Posterior vena cava (tissue), 2 donors: ENCODE measurements around the gene MYO1A. TPM values are rescaled to one million over a fixed set of nuclear protein-coding genes. Genes with fewer than 3 reads are reported as not detected.
"Not testable (repeated sequence)": the region's sequence is repeated elsewhere in the genome, so short reads cannot be mapped to it uniquely, and the experiment has no call there.

Source experiments
- DNase-seq: peaks from one replicate; pipeline ENCODE4 v3.0.0-alpha.2; 2020; ENCODE audit warnings: low spot score
- intact Hi-C, 2 donors: fragments of 100-400 bp; cut with DNase I; formaldehyde crosslinking; loops; one replicate each; pipeline versions ENCODE4 v1.14.1 to v1.14.2; 2022 to 2023
- total RNA-seq, 2 donors: library from RNA; stranded (reverse); fragmentation: NEBNext Ultra II Directional; extraction: Animal tissue kit (Norgen Biotek cat#: 25700); gene quantifications; one replicate each; pipeline ENCODE4 v1.2.1, GENCODE V29; 2021
- donor health status: DM: yes; HTN: yes; CAD: no.
- donor health status: DM: yes; HTN: yes; CAD: no.

Gene MYO1A
- total RNA-seq, 2 donors from 2014 or later, result 0.28 to 1.0 TPM

DNA sequence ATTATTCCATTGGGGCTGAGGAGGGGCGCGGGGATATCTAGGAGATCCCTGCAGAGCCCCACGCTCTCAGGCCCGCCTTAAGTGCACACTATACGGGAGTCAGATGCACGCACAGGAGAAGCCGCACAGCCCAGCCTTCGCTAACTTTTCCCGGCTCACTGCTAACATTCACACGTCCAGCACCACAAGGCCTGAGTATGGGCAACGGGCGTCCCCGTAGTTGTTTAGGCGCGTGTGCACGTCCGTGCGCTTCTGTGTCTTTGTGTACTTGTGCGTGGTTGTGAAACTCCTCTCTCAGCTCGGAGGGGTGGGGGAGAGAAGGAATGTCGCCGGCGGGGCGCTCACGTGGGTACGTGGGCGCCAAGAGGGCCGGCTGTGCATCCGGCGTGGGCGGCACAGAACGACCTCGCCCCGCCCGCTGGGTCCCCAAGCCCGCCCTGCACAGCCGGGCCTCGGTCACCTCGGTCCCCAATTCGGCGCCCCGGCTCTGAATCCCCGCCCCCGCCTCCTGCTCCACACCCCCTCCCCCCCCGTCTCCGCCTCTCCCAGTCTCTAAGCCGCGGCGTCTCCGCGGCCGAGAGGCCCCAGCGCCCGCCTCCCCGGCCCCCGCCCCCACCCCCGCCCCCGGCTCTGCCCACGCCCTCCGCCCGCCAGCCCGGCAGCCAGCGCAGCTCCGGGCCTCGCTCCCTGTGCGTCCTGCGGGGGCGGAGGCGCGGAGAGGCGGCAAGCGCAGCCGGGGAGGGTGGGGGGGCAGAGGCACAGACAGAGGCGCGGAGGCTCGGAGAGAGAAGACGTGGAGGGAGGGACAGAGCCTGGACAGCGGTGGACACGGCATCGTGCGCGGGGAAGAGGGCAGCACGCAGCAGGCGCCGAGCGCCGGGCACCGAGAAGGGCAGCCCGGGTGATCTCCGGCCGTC is 38.7 kb upstream of the MYO1A start, which contains the start of gene NAB2:
Gene NAB2 (plus strand): TSS at position 761 of the 917 bp plus-strand sequence. CDS start 158 bp downstream, outside the sequence.
- intact Hi-C loops, result no loop called here
- DNase-seq, result peak; percentile 98

DNA sequence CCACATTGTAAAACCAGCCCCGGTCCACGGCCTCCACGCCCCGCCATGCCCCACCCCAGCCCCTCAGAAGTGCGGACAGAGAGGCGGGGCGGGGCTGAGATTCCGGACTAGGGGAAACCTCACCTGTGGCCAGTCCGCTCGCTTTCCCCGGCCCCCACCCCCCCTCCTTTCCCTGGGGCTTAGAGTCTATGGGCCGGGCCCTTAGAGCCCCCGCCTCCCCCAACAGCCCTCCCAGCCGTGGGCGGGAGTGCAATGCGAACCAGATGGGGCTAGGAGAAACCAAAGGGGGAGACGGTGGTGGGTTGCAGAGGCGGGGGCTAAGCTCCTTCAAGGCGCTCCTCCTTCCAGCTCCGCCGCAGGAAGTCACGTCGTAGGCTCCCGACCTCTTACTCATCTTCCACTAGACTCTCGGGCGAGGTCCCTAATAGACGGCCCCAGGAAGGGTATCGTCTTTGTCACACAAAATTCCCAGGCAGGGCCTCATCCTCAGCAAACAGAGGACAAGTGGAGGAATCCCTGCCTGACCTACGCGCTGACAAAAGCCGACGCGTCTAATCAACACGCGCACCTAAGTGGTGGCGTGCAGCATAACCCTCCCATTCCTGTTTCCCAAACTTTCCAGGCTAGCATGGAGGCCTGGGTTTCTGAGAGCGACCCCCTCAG is 37.9 kb upstream of the MYO1A start:
- intact Hi-C loops, result no loop called here
- peak; percentile 96 for DNase-seq

DNA sequence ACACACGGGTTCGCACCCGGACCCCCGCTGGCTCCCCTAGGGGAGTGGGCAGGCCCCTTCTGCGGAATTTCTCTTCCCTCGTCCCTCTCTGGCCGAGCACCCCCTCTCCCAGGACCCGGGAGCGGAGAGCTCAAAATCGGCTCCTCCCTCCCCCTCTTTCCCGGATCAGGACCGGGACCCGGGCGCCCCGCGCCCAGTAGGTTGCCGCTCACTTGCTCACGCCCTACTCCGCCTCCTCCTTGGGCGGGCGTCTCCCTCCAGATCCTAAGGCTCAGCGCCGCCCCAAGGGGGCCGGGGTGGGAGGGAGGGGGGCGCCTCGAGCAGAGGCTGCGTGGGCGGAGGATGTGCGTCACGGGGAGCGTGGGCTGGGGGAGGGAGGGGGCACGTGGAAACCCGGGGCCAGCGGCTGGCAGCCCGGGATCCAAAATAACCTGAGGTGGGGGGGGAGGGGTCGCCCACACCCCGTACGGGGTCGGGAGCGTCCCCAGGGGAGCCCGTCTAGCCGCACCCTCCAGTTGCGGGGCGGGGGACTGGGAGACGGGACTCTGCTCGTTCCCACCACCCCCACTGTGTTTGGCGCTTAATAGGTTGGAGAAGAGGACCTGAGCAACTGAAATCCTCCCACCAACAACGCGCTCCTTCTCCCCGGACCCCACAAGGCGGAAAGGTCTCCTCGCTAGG is 37.2 kb upstream of the MYO1A start:
- intact Hi-C loops, result no loop called here
- DNase-seq, result peak; percentile 98

- no peak for DNase-seq
- intact Hi-C loops, result no loop called here
These were observed 36.6 kb upstream of the MYO1A start for GRCh38 chr12:57086493-57087009.

GRCh38 chr12:57085999-57086492 is 36.1 kb upstream of the MYO1A start:
- intact Hi-C loops, result no loop called here
- no peak for DNase-seq

DNA sequence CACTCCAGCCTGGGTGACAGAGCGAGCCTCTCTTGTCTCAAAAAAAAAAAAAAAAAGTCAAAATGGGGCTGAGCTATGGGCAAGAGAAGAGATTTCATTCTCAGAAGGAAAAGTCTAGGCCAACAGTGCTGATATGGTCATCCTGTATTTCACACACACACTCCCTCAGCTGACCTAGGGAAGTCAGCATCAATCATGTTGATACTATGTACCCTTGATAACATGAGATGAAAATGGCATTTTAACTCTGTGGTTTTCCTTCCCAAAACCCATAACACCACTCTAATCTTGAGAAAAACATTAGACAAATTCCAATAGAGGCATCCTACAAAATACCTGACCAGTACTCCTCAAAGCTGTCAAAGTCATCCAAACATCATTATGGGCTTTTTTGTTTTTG is 30.9 kb upstream of the MYO1A start:
- DNase-seq, result no peak
- intact Hi-C loops, result no loop called here

GRCh38 chr12:57079821-57080220 is 29.9 kb upstream of the MYO1A start:
- no peak for DNase-seq
- intact Hi-C loops, result no loop called here

DNA sequence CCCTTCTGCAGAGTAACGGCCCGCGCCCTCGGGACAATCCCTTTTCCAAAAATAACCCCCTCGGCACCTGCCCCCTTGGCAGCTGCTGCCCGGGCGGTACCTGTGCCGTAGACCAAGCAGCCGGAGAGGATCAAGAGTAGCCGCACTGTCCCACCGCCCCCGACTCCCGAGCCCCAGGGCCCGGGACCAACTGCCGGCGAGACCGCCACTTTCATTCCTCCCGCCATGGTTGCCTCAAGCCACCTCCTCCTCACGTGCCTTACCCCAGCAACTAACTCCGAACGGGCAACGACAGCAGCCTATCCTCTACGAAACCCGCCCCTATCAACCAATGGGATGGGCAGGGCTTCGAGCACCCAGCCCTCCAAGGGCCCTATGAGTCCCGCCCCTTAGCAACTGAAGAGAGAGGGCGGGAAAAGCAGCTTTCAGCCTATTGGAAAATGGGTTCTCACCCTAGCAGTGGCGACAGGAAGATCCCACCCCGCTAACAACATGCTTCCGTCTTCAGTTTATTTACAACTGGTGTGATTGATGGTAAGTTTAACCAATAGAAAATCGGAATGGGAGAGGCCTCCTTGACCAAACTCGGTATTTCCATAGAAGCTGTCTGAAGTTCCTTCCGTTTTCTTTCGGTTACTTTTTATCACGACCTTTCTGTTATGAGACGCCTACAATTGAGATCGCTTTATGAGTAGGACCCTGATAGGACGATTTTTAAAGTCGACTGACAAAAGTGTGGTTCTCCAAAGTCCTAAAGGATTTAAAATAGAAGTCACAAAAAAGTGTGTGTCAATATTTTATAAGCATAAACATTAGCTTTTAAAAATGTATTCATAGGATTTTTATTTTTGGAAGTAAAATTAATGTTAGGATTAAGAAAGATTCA is 28.8 kb upstream of the MYO1A start, which contains the start of gene NEMP1:
Gene NEMP1 (minus strand): TSS at position 273 of the 886 bp plus-strand sequence. CDS start 46 bp downstream, at position 227.
- DNase-seq, result peak; percentile 98
- intact Hi-C loops, result no loop called here

DNA sequence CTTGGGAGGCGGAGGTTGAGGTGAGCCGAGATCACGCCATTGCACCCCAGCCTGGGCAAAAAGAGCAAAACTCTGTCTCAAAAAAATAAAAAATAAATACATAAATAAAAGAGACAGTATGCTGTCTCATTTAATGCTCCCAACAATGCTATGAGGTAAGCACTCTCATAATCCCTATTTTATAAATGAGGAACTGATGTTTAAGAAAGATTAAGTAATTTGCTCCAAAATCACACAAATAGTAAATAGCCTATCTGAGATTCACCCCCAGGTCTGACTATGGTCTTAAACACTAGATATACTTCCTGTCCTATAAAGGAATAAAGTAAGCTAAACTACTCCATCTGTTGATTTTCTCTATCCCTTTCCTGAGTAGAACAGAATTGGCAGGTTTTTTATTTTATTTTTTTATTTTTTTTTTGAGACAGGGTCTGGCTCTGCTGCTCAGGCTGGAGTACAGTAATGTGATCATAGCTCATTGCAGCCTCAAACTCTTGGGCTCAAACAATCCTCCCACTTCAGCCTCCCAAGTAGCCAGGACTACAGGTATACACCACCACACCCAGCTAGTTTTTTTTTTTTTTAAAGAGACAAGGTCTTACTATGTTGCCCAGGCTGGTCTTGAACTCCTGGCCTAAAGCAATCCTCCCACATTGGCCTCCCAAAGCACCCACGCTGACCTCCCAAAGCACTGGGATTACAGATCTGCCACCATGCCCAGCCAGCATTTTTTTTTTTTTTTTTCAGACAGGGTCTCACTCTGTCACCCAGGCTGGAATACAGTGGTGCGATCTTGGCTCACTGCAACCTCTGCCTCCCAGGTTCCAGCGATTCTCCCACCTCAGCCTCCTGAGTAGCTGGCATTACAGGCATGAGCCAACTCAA is 23.9 kb upstream of the MYO1A start:
- intact Hi-C loops, result loop anchor here in 1 of 2 donors (5.0 kb wide), 1 partner anchor 103 kb away; no protein-coding TSS in a partner anchor
- not testable (repeated sequence) for DNase-seq

DNA sequence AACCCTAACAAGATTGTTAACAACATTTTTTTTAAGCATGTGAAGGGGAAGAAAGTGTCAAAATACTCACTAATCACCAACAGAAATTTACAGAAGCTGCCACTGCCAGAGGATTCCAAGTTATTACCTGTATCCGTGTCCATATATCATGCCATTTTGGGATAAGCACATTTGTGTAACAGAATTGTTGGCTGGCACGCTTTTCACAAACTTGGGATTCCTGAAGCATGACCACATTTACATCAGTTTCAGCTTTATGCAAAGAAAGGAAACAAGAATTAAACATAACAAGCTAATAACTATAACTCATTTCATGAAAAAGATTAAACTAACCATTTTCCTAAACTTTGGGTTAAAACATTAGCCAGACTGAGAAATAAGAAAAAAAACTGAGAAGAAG is 22.7 kb upstream of the MYO1A start:
- no peak for DNase-seq
- intact Hi-C loops, result loop anchor here in 1 of 2 donors (5.0 kb wide), 1 partner anchor 105 kb away; no protein-coding TSS in a partner anchor

GRCh38 chr12:57069523-57069922 is 19.6 kb upstream of the MYO1A start:
- intact Hi-C loops, result loop anchor here (5.0 to 10.0 kb wide), 3 partner anchors 43 to 312 kb away; partner anchors contain the start of gene STAT6 (in 2 of the 2)
- no peak for DNase-seq

- no peak for DNase-seq
- intact Hi-C loops, result loop anchor here (5.0 to 10.0 kb wide), 3 partner anchors 46 to 309 kb away; partner anchors contain the start of gene STAT6 (in 2 of the 2)
These were observed 16.3 kb upstream of the MYO1A start for GRCh38 chr12:57066245-57066644.

DNA sequence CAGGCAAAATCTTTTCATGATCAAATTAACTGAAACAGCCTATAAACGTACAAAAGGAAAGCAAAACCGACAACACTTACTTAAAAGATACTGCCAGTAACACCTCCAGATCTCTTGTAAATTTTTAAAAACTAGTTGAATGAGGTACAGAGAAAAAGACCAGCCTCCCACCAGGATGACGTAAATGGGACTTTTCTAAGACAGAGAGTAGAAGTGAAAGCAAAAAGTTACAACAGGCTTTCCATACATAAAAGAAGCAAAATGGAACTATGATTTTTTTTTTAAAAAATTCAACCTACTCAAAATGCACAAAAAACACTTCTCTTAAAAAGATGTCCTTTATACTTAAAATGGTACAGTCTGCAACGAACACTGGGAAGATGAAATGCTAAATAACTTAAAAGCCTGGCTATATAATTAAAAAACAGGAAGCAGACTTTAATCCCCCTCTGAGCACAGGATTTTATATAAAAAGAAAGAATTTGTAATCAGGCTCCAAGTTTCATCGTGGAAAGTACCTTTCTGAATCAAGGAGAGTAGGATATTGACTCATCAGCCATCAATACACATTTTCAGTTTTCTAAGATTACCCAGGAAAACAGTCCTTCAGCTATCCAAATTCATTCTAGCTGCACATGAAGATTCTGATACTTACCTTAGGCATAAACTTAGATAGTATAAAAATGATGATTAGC is 14.2 kb upstream of the MYO1A start:
- no peak for DNase-seq
- intact Hi-C loops, result loop anchor here (5.0 to 10.0 kb wide), 2 partner anchors 51 to 57 kb away; partner anchors contain the start of genes STAT6 (in 1 of the 2) and ZBTB39 (in 1 of the 2)

DNA sequence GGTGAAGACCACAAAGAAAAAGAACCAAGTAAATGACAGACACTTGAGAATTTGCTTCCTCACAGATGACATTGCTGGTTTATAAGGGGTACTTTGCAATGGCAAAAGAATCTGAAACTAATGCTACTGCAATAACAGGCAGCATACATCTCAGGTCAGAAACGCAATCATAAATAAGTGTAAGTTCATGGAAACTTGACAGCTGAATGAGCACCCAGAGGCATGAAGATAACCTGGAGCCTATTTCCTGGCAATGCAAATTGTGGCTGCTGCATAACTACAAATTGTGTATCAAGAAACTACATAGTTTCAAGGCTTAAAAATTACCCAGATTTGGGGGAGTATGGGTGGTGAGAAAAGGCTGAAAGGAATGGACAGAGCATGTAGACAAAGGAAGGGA is 8.5 kb upstream of the MYO1A start:
- DNase-seq, result no peak
- intact Hi-C loops, result no loop called here

- DNase-seq, result no peak
- intact Hi-C loops, result no loop called here
These were observed 7.3 kb upstream of the MYO1A start for GRCh38 chr12:57057067-57057751.

- intact Hi-C loops, result no loop called here
- DNase-seq, result no peak
These were observed 5.9 kb upstream of the MYO1A start for GRCh38 chr12:57055824-57056223.
